ENCODE measurements around the gene NT5C1A.

DNA sequence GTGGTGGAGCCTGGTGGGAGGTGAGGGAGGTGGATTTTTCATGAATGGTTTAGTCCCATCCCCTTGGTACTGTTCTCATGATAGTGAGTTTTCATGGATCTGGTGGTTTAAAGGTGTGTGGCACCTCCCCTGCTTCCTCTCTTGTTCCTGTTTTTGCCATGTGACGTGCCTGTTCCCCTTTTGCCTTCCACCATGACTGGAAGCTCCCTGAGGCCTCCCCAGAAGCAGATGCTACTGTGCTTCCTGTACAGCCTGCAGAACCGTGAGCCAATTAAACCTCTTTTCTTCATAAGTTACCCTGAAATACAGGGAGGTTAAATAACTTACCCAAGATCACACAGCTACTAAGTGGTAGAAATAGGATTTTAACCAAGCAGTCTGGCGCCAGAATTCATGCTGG is 28.2 kb downstream of the NT5C1A start:
- TF ChIP-seq ESRRG (CRISPR knock-in tag; IDR thresholded peaks at IDR 0.05) (no peak), ZFP3 (CRISPR knock-in tag; IDR thresholded peaks at IDR 0.05) (no peak), ZNF8 (CRISPR knock-in tag; IDR thresholded peaks at IDR 0.05) (no peak), SNAI2 (CRISPR knock-in tag; IDR thresholded peaks at IDR 0.05) (no peak), TOX (CRISPR knock-in tag; IDR thresholded peaks at IDR 0.05; ENCODE audit: borderline replicate concordance) (no peak), ISL1 (CRISPR knock-in tag; IDR thresholded peaks at IDR 0.05) (no peak), ZFP30 (CRISPR knock-in tag; IDR thresholded peaks at IDR 0.05) (no peak)
- TF ChIP-seq, protein P1, sequence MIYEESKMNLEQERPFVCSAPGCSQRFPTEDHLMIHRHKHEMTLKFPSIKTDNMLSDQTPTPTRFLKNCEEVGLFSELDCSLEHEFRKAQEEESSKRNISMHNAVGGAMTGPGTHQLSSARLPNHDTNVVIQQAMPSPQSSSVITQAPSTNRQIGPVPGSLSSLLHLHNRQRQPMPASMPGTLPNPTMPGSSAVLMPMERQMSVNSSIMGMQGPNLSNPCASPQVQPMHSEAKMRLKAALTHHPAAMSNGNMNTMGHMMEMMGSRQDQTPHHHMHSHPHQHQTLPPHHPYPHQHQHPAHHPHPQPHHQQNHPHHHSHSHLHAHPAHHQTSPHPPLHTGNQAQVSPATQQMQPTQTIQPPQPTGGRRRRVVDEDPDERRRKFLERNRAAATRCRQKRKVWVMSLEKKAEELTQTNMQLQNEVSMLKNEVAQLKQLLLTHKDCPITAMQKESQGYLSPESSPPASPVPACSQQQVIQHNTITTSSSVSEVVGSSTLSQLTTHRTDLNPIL (CRISPR knock-in tag; IDR thresholded peaks at IDR 0.05; ENCODE audit: low read depth) = no peak
- TF ChIP-seq, protein P2, sequence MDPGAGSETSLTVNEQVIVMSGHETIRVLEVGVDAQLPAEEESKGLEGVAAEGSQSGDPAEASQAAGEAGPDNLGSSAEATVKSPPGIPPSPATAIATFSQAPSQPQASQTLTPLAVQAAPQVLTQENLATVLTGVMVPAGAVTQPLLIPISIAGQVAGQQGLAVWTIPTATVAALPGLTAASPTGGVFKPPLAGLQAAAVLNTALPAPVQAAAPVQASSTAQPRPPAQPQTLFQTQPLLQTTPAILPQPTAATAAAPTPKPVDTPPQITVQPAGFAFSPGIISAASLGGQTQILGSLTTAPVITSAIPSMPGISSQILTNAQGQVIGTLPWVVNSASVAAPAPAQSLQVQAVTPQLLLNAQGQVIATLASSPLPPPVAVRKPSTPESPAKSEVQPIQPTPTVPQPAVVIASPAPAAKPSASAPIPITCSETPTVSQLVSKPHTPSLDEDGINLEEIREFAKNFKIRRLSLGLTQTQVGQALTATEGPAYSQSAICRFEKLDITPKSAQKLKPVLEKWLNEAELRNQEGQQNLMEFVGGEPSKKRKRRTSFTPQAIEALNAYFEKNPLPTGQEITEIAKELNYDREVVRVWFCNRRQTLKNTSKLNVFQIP (CRISPR knock-in tag; IDR thresholded peaks at IDR 0.05; ENCODE audit: borderline replicate concordance, low read depth) = no peak
- TF ChIP-seq, protein P3, sequence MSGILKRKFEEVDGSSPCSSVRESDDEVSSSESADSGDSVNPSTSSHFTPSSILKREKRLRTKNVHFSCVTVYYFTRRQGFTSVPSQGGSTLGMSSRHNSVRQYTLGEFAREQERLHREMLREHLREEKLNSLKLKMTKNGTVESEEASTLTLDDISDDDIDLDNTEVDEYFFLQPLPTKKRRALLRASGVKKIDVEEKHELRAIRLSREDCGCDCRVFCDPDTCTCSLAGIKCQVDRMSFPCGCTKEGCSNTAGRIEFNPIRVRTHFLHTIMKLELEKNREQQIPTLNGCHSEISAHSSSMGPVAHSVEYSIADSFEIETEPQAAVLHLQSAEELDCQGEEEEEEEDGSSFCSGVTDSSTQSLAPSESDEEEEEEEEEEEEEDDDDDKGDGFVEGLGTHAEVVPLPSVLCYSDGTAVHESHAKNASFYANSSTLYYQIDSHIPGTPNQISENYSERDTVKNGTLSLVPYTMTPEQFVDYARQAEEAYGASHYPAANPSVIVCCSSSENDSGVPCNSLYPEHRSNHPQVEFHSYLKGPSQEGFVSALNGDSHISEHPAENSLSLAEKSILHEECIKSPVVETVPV (CRISPR knock-in tag; IDR thresholded peaks at IDR 0.05) = no peak
- TF ChIP-seq, protein P4, sequence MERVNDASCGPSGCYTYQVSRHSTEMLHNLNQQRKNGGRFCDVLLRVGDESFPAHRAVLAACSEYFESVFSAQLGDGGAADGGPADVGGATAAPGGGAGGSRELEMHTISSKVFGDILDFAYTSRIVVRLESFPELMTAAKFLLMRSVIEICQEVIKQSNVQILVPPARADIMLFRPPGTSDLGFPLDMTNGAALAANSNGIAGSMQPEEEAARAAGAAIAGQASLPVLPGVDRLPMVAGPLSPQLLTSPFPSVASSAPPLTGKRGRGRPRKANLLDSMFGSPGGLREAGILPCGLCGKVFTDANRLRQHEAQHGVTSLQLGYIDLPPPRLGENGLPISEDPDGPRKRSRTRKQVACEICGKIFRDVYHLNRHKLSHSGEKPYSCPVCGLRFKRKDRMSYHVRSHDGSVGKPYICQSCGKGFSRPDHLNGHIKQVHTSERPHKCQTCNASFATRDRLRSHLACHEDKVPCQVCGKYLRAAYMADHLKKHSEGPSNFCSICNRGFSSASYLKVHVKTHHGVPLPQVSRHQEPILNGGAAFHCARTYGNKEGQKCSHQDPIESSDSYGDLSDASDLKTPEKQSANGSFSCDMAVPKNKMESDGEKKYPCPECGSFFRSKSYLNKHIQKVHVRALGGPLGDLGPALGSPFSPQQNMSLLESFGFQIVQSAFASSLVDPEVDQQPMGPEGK (CRISPR knock-in tag; IDR thresholded peaks at IDR 0.05; ENCODE audit: borderline replicate concordance) = no peak
